ENCODE measurements around the gene ARHGAP20. TPM values are rescaled to one million over a fixed set of nuclear protein-coding genes. Genes with fewer than 3 reads are reported as not detected.
"Not testable (repeated sequence)": the region's sequence is repeated elsewhere in the genome, so short reads cannot be mapped to it uniquely, and the experiment has no call there.

ARHGAP20 gene
- total and polyA plus RNA-seq, 5 experiments from 2014 or later: 0.08 TPM; not detected in 4

DNA sequence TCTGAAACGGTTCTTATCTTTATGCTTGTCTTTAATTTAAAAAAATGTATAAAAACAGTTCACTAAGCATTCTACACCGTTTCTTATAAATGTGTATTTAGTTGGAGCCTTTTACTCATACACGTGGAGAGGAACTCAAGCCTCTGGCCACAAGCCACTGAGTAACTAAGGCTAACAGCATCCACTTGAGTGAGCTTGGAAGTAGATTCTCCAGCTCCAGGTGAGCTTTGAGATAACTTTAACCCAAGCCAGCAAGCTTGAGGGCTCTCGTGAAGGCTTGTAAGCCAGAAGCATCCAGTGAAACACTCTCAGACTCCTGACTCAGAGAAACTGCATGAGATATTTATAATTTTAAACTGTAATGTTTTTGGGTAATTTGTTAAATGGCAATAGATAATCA, 82.6 kb downstream of the ARHGAP20 start:
- H3K36me3 Mint-ChIP-seq: no peaks in the 10 kb centered on the region
- no peaks in the 10 kb centered on the region for H3K9me3 Mint-ChIP-seq
- H3K27me3 Mint-ChIP-seq: peaks cover 0 to 9% (median 7%) of the 10 kb centered on the region in 5 donors
- H3K4me1 Mint-ChIP-seq: no peaks in the 10 kb centered on the region
- DNase-seq (no peak), ATAC-seq (no peak)
- no peak overlapping the region for H3K4me3 Mint-ChIP-seq
- POLR2A ChIA-PET: no interaction called here
- no peak overlapping the region for H3K27ac Mint-ChIP-seq

DNA sequence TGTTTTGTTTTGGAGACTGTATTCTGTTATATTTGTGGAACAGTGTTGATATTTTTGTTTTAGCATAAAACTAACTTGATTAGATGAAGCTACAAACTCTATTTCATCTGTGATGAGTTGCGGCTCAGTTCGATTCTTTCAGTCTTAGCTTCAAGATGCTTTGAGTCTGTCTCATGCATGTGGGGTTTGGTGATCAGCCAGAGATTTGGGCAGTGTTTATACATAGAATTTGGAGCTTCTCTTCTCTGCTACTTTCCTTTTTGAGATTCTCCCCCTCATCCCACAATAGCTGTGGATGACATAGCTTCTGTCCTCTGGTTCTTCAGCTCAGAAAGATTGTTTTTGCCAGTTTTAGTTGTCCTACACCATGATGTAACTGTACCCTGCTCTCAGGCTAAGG, 90.4 kb downstream of the ARHGAP20 start:
- ATAC-seq (no peak), DNase-seq (no peak)
- POLR2A ChIA-PET: no interaction called here
- H3K9me3 Mint-ChIP-seq: peaks cover 0 to 18% (median 1%) of the 10 kb centered on the region in 9 donors
- H3K4me3 Mint-ChIP-seq: no peak overlapping the region
- no peaks in the 10 kb centered on the region for H3K4me1 Mint-ChIP-seq
- H3K27ac Mint-ChIP-seq: no peak overlapping the region
- H3K36me3 Mint-ChIP-seq: peaks cover 0 to 5% (median 0%) of the 10 kb centered on the region in 3 donors
- H3K27me3 Mint-ChIP-seq: peaks cover 0 to 5% (median 3%) of the 10 kb centered on the region in 5 donors

DNA sequence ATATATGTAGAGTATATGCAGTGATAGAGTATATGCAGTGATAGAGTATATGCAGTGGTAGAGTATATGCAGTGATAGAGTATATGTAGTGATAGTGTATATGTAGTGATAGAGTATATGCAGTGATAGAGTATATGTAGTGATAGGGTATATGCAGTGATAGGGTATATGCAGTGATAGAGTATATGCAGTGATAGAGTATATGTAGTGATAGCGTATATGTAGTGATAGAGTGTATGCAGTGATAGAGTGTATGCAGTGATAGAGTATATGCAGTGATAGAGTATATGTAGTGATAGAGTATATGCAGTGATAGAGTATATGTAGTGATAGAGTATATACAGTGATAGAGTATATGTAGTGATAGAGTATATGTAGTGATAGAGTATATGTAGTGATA, 92.9 kb downstream of the ARHGAP20 start:
- H3K27ac Mint-ChIP-seq, POLR2A ChIA-PET, DNase-seq, H3K36me3 Mint-ChIP-seq, ATAC-seq, H3K4me1 Mint-ChIP-seq, H3K4me3 Mint-ChIP-seq, H3K27me3 Mint-ChIP-seq: not testable (repeated sequence)
- peaks cover 0 to 18% (median 1%) of the 10 kb centered on the region in 9 donors for H3K9me3 Mint-ChIP-seq

DNA sequence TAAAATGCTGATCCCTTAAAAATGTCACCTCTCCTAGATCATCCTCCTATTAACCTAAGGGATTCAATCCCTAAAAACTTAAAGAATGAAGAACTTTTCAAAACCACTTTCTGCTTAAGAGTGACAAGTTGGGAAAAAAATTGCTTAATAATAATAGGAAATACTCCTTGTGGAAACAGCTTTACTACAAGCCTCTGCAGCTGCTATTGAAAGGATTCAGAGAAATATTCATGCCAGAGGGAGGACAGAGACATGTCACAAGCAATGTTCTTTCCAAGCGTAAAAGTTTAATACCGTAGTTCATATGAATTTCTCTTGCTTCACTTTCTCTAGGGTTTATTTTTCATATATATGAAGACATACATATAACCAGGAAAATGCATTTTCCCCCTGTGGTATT, 98.2 kb downstream of the ARHGAP20 start:
- Mint-ChIP-seq H3K27ac (no peak overlapping the region), H3K4me3 (no peak overlapping the region), H3K9me3 (peaks cover 0 to 9% (median 0%) of the 10 kb centered on the region in 9 donors), H3K36me3 (no peaks in the 10 kb centered on the region), H3K4me1 (no peaks in the 10 kb centered on the region), H3K27me3 (peaks cover 0 to 5% (median 2%) of the 10 kb centered on the region in 5 donors)
- ATAC-seq: no peak
- DNase-seq: no peak
- POLR2A ChIA-PET: no interaction called here

DNA sequence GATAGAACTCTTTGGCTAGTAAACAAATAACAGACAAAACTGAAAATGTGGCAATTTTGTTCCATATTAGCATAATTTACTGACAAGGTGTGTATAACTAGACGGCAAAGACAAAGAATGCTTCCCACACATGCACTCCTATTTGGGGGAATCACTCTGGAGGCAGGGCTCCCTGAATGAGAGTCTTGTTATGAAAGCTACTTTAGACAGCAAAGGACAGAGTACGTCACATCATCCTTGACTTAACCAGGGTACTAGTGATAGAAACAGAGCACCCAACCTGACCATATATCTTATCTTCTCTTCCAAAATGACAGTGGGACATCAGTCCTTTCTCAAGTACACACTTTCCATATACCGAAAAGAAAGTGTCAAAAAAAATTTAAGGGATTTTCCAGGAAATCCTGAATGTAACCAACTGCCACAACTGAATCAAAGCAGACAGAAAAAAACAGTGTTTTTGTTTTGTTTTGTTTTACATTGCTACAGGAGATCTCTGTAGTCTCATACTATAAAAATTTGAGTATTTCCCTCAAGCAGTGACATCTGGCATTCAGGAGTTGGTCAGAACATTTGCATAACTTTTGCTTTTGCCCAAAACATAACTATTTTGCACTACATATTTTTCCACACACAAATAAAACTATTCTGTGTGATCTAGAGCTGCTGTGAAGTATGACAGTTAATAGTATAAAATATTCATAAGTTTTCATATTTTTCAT, 98.9 kb downstream of the ARHGAP20 start:
- H3K4me1 Mint-ChIP-seq: no peaks in the 10 kb centered on the region
- POLR2A ChIA-PET: no interaction called here
- H3K36me3 Mint-ChIP-seq: no peaks in the 10 kb centered on the region
- no peak overlapping the region for H3K27ac Mint-ChIP-seq
- peaks cover 0 to 4% (median 0%) of the 10 kb centered on the region in 9 donors for H3K9me3 Mint-ChIP-seq
- H3K4me3 Mint-ChIP-seq: no peak overlapping the region
- ATAC-seq: no peak
- peaks cover 0 to 5% (median 2%) of the 10 kb centered on the region in 5 donors for H3K27me3 Mint-ChIP-seq
- no peak for DNase-seq

DNA sequence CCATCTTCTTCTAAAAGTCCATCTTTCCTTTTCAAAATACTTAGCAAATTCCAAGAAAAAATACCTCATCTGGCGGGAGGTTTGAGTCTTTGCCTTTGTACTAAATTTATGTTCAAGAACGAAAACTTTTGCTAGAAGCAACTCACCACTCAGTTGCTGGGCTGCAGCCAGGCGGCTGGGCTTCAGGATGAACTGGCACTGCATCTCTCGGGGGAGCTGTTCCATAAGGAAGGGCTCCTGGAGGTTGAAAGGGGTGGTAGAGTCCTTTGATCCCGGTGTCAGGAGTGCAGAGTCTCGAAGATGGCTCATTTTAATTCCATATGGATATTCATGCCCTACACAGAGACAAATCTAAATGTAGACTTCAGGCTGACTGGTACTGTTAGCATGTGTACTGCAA, 105.8 kb downstream of the ARHGAP20 start:
- ATAC-seq (no peak), DNase-seq (no peak)
- Mint-ChIP-seq H3K4me1 (no peaks in the 10 kb centered on the region), H3K9me3 (no peaks in the 10 kb centered on the region), H3K27ac (no peak overlapping the region), H3K27me3 (peaks cover 0 to 8% (median 5%) of the 10 kb centered on the region in 5 donors), H3K36me3 (no peaks in the 10 kb centered on the region), H3K4me3 (no peak overlapping the region)
- POLR2A ChIA-PET: no interaction called here

DNA sequence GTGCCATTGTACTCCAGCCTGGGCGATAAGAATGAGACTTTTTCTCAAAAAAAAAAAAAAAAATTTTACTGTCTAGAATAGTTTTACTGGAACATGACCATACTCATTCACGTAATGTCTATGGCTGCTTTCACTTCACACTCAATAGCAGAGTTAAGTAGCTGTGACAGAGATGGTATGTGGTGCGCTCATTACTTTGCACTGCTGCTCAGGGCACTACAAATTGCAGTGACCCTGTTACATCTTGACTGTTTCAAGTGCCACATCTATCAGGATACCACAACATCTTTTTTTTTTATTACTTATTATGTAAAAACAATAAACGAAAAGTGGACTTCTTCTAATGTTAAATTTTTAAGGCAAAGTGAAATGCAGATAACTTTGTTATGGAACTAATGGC, 110.3 kb downstream of the ARHGAP20 start:
- peaks cover 0 to 4% (median 3%) of the 10 kb centered on the region in 5 donors for H3K27me3 Mint-ChIP-seq
- DNase-seq: no peak
- peaks cover 0 to 9% (median 1%) of the 10 kb centered on the region in 9 donors for H3K9me3 Mint-ChIP-seq
- H3K36me3 Mint-ChIP-seq: no peaks in the 10 kb centered on the region
- H3K4me3 Mint-ChIP-seq: no peak overlapping the region
- POLR2A ChIA-PET: no interaction called here
- no peak overlapping the region for H3K27ac Mint-ChIP-seq
- ATAC-seq: no peak
- no peaks in the 10 kb centered on the region for H3K4me1 Mint-ChIP-seq

DNA sequence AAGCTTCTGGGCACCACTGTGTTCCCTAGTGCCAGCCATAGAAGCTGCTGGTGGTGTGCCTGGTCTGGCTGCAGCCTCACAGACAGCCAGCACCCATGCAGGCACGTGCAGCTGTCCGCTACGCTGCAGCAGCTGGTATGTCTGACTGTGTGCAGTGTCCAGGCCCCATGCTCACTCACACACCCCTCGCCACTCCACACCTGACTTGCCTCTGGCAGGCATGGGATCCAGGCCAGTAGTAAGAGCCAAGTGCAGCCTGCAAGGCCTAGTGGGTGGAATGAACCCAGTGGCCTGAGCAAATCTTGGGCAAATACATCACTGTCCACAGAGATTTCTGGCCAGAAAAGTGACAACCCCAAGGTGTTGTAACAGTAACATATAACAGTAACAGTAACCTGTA, 111.9 kb downstream of the ARHGAP20 start:
- ATAC-seq (no peak), DNase-seq (no peak)
- Mint-ChIP-seq H3K36me3 (no peaks in the 10 kb centered on the region), H3K27me3 (peaks cover 0 to 4% (median 0%) of the 10 kb centered on the region in 5 donors), H3K27ac (no peak overlapping the region), H3K4me3 (no peak overlapping the region), H3K9me3 (peaks cover 0 to 9% (median 1%) of the 10 kb centered on the region in 9 donors), H3K4me1 (no peaks in the 10 kb centered on the region)
- POLR2A ChIA-PET: no interaction called here

DNA sequence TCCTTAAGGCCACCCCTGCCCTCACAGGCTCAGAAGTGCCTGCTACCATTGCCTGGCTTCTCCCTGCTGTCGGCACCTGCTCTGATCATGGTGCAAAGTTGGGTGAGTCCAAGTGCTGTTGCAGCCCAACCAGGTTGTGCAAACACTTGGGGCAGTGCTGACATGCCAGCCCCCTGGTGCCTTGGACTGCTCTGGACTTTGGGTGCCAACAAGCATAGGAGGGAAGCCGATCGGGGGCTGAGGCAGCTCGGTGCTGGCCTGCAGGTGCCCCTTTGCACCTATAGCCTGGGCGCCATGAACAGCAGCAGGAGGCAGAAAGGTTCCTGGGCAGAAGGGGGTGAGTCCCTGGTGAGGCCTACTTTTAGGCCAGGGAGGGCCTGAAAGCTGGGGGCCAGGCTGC, 113.0 kb downstream of the ARHGAP20 start:
- Mint-ChIP-seq H3K36me3 (no peaks in the 10 kb centered on the region), H3K27ac (no peak overlapping the region), H3K9me3 (peaks cover 0 to 13% (median 1%) of the 10 kb centered on the region in 9 donors), H3K4me1 (peaks cover 0 to 2% (median 0%) of the 10 kb centered on the region in 4 donors), H3K4me3 (no peak overlapping the region), H3K27me3 (peaks cover 0 to 4% (median 0%) of the 10 kb centered on the region in 5 donors)
- no peak for ATAC-seq
- POLR2A ChIA-PET: no interaction called here
- no peak for DNase-seq

DNA sequence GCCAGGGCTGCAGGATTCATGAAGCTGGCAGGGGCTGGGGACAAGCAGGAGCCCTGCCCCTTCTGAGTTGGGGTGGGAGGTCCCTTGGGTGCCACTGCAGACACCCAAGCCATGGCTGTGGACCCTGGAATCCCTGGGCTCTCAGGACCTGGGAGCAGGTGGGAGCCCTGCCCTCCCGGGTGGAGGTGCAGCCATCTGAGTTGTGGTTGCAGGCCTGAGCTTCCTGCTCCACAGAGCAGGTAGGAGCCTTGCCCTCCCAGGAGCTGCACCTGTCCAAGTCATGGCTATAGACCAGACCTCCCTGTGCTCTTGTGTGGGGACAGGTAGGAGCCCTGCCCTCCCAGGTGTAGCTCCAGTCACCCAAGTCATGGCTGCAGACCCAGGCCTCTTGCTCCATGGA, 113.5 kb downstream of the ARHGAP20 start:
- no peak overlapping the region for H3K4me3 Mint-ChIP-seq
- H3K4me1 Mint-ChIP-seq: peaks cover 0 to 2% (median 0%) of the 10 kb centered on the region in 4 donors
- ATAC-seq: no peak
- POLR2A ChIA-PET: no interaction called here
- DNase-seq: no peak
- H3K36me3 Mint-ChIP-seq: no peaks in the 10 kb centered on the region
- peaks cover 0 to 17% (median 1%) of the 10 kb centered on the region in 9 donors for H3K9me3 Mint-ChIP-seq
- H3K27ac Mint-ChIP-seq: no peak overlapping the region
- H3K27me3 Mint-ChIP-seq: peaks cover 0 to 4% (median 0%) of the 10 kb centered on the region in 5 donors

DNA sequence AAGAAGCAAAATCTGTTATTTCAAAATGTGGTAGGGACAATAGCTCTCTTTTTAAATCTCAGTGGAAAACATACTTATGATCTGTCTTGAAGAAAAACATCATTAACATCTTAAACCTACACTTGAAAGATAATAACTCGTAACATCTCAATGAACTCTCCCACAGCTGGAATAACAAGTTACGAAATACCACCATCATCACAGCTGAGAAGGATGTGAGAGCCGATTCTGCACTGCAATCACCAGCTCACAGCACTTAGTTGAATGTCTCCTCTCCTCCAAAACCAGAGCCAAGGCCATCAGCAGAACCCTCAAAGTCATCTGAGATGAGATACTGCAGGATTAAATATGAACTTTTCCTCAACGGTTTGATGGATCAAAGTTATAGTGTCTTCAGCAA, 124.3 kb downstream of the ARHGAP20 start:
- POLR2A ChIA-PET: no interaction called here
- no peak for DNase-seq
- H3K4me1 Mint-ChIP-seq: no peaks in the 10 kb centered on the region
- no peak for ATAC-seq
- H3K9me3 Mint-ChIP-seq: no peaks in the 10 kb centered on the region
- no peak overlapping the region for H3K27ac Mint-ChIP-seq
- no peak overlapping the region for H3K4me3 Mint-ChIP-seq
- H3K36me3 Mint-ChIP-seq: no peaks in the 10 kb centered on the region
- peaks cover 0 to 8% (median 6%) of the 10 kb centered on the region in 5 donors for H3K27me3 Mint-ChIP-seq

DNA sequence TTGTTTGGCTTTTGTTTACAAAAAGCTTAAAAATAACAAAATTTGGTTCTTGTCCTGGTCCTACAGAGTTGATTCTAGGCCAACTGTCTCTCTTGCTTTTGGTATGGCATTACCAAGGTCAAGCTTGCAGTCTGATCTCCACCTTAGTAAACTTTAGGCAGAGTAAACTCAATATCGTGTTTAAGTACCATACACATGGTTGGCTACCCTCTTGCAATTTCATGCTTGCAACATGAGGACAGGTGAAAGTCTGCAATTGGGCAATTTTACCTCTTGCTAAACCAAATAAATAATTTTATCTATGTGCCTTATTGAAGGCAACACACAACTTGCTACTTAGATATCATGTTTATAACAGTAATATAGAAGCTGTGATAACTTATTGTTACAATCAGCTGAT, 125.1 kb downstream of the ARHGAP20 start:
- POLR2A ChIA-PET: no interaction called here
- no peaks in the 10 kb centered on the region for H3K36me3 Mint-ChIP-seq
- peaks cover 0 to 8% (median 6%) of the 10 kb centered on the region in 5 donors for H3K27me3 Mint-ChIP-seq
- no peaks in the 10 kb centered on the region for H3K9me3 Mint-ChIP-seq
- no peak overlapping the region for H3K4me3 Mint-ChIP-seq
- H3K27ac Mint-ChIP-seq: no peak overlapping the region
- DNase-seq: no peak
- ATAC-seq: no peak
- no peaks in the 10 kb centered on the region for H3K4me1 Mint-ChIP-seq

DNA sequence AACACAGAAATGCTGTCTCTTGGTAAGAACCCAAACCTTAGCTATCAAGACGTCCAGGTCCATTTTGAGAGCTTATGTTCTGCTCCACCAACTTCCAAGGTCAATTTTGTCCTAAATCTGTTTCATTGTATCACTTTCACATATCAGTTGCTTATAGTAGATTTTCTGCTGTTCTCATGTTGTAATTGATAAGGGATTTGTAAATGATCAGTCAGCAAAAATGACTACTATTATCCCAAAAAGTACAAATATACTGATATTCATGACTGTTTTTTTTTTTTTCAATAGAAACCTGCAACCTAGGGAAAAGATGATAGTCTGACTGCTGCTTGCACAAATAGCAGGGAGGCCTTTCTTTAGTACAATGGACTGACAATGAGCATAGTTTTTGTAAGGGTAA, 128.1 kb downstream of the ARHGAP20 start:
- Mint-ChIP-seq H3K4me1 (no peaks in the 10 kb centered on the region), H3K27me3 (peaks cover 0 to 9% (median 2%) of the 10 kb centered on the region in 5 donors), H3K36me3 (no peaks in the 10 kb centered on the region), H3K9me3 (no peaks in the 10 kb centered on the region), H3K27ac (no peak overlapping the region), H3K4me3 (no peak overlapping the region)
- POLR2A ChIA-PET: no interaction called here
- DNase-seq: no peak
- no peak for ATAC-seq
